GM23338 (cell line): Measurements from ENCODE around the gene EP400. TPM values are rescaled to one million over a fixed set of nuclear protein-coding genes. Genes with fewer than 3 reads are reported as not detected.

Experiments used
- ATAC-seq: fragments of 200-7000 bp; cut with Tn5 transposase; 3 replicates; pipeline ENCODE4 v1.9.1; 2020
- DNase-seq: peaks from one replicate; pipeline ENCODE4 v3.0.0-alpha.2; 2015; ENCODE audit warnings: low spot score
- H2AFZ ChIP-seq: fragments of 200-600 bp; sonication (generic); 2 replicates; pipeline ENCODE4 v1.8.0; 2016; ENCODE audit warnings: antibody characterized with exemption, mild to moderate bottlenecking, moderate library complexity
- H3F3A ChIP-seq: fragments of 200-600 bp; sonication (generic); replicated peaks from 2 replicates; pipeline ENCODE4 v1.8.0; 2017; ENCODE audit warnings: antibody characterized with exemption, mixed run types, low read depth
- H3K27ac ChIP-seq: fragments of 200-600 bp; sonication (generic); 2 replicates; pipeline ENCODE4 v1.6.1; 2016; ENCODE audit warnings: low read depth
- H3K27me3 ChIP-seq: fragments of 200-600 bp; sonication (generic); 2 replicates; pipeline ENCODE4 v1.8.0; 2016; ENCODE audit warnings: mild to moderate bottlenecking, mixed run types, moderate library complexity; ENCODE audit not compliant: insufficient read depth
- H3K36me3 ChIP-seq: fragments of 200-600 bp; sonication (generic); 2 replicates; pipeline ENCODE4 v1.8.0; 2016; ENCODE audit warnings: mild to moderate bottlenecking; ENCODE audit not compliant: insufficient read depth
- H3K4me1 ChIP-seq: fragments of 200-600 bp; sonication (generic); 2 replicates; pipeline ENCODE4 v1.8.0; 2016; ENCODE audit warnings: mild to moderate bottlenecking, moderate library complexity; ENCODE audit not compliant: insufficient read depth
- H3K4me2 ChIP-seq: fragments of 200-600 bp; sonication (generic); 2 replicates; pipeline ENCODE4 v1.7.1; 2017; ENCODE audit warnings: mixed run types
- H3K4me3 ChIP-seq: fragments of 200-600 bp; sonication (generic); 2 replicates; pipeline ENCODE4 v1.6.1; 2016; ENCODE audit warnings: mixed run types
- H3K79me2 ChIP-seq: fragments of 200-600 bp; sonication (generic); replicated peaks from 2 replicates; pipeline ENCODE4 v1.8.0; 2017; ENCODE audit warnings: mild to moderate bottlenecking; ENCODE audit not compliant: insufficient read depth
- H3K9me2 ChIP-seq: fragments of 200-600 bp; sonication (generic); 2 replicates; pipeline ENCODE4 v1.8.0; 2017; ENCODE audit not compliant: insufficient read depth
- H4K20me1 ChIP-seq: fragments of 200-600 bp; sonication (generic); replicated peaks from 2 replicates; pipeline ENCODE4 v1.8.0; 2017; ENCODE audit warnings: mild to moderate bottlenecking; ENCODE audit not compliant: insufficient read depth
- H3K27ac Mint-ChIP-seq: 2 replicates; pipeline ENCODE4 v1.8.0; 2020; ENCODE audit warnings: inconsistent platforms, mild to moderate bottlenecking, moderate library complexity, mixed read lengths
- H3K27me3 Mint-ChIP-seq: 3 replicates; pipeline ENCODE4 v1.8.0; 2022; ENCODE audit warnings: low read depth, mild to moderate bottlenecking, moderate library complexity, mixed read lengths, inconsistent platforms; ENCODE audit not compliant: insufficient read depth, poor library complexity
- H3K36me3 Mint-ChIP-seq: 3 replicates; pipeline ENCODE4 v1.8.0; 2021; ENCODE audit warnings: low read depth, mild to moderate bottlenecking, inconsistent platforms, moderate library complexity, mixed read lengths
- H3K4me1 Mint-ChIP-seq: 3 replicates; pipeline ENCODE4 v1.8.0; 2020; ENCODE audit warnings: mild to moderate bottlenecking, inconsistent platforms, mixed read lengths
- H3K4me3 Mint-ChIP-seq: 3 replicates; pipeline ENCODE4 v1.8.0; 2021; ENCODE audit warnings: moderate library complexity, mild to moderate bottlenecking, inconsistent platforms, mixed read lengths
- H3K9me3 Mint-ChIP-seq: 3 replicates; pipeline ENCODE4 v1.8.0; 2020; ENCODE audit warnings: moderate library complexity, mild to moderate bottlenecking, inconsistent platforms, mixed read lengths
- CREB1 ChIP-seq: fragments of 250-450 bp; sonication (Bioruptor Pico); IDR thresholded peaks from 2 replicates; pipeline ENCODE4 v1.5.0; 2020; ENCODE audit warnings: low read depth, mild to moderate bottlenecking, moderate library complexity
- CTCF ChIP-seq, 2 experiments: fragments of 200-600 bp in 1 of 2; sonication (generic) in 1 of 2; conservative IDR thresholded peaks; 2 replicates each; pipeline versions ENCODE4 v1.5.1 to v1.6.1; 2016 to 2017; ENCODE audit warnings: antibody characterized with exemption in 2 of 2, low read depth in 2 of 2, mild to moderate bottlenecking in 2 of 2, moderate library complexity in 1 of 2
- ETS1 ChIP-seq: IDR thresholded peaks from 2 replicates; pipeline ENCODE4 v1.6.1; 2016; ENCODE audit warnings: antibody characterized with exemption
- EZH2 ChIP-seq: fragments of 200-600 bp; sonication (generic); IDR thresholded peaks from one replicate; pipeline ENCODE4 v1.8.0; 2017; ENCODE audit warnings: antibody characterized with exemption, mild to moderate bottlenecking, low read depth; ENCODE audit not compliant: unreplicated experiment
- EZH2phosphoT487 ChIP-seq: fragments of 200-600 bp; sonication (generic); IDR thresholded peaks from one replicate; pipeline ENCODE4 v1.8.1; 2018; ENCODE audit warnings: antibody characterized with exemption; ENCODE audit not compliant: unreplicated experiment
- JUNB ChIP-seq: IDR thresholded peaks from one replicate; pipeline ENCODE4 v1.6.1; 2016; ENCODE audit warnings: antibody characterized with exemption; ENCODE audit not compliant: unreplicated experiment
- NANOG ChIP-seq: IDR thresholded peaks from 2 replicates; pipeline ENCODE4 v1.6.1; 2016; ENCODE audit warnings: antibody characterized with exemption, borderline replicate concordance
- POLR2AphosphoS5 ChIP-seq: IDR thresholded peaks from 2 replicates; pipeline ENCODE4 v1.6.1; 2016; ENCODE audit warnings: antibody characterized with exemption, low read depth
- REST ChIP-seq: IDR thresholded peaks from one replicate; pipeline ENCODE4 v1.6.1; 2018; ENCODE audit warnings: antibody characterized with exemption; ENCODE audit not compliant: unreplicated experiment
- STAT1 ChIP-seq: IDR thresholded peaks from one replicate; pipeline ENCODE4 v1.6.1; 2016; ENCODE audit warnings: antibody characterized with exemption; ENCODE audit not compliant: unreplicated experiment
- ZNF114 ChIP-seq: fragments of 250-450 bp; sonication (Bioruptor Pico); IDR thresholded peaks from 2 replicates; pipeline ENCODE4 v1.5.0; 2020; ENCODE audit warnings: mild to moderate bottlenecking, moderate library complexity
- ZNF331 ChIP-seq: fragments of 250-450 bp; sonication (Bioruptor Pico); IDR thresholded peaks from 2 replicates; pipeline ENCODE4 v1.5.0; 2020; ENCODE audit warnings: low read depth, mild to moderate bottlenecking, moderate library complexity
- ZNF462 ChIP-seq: fragments of 250-450 bp; sonication (Bioruptor Pico); IDR thresholded peaks from 2 replicates; pipeline ENCODE4 v1.5.0; 2020; ENCODE audit warnings: mild to moderate bottlenecking, moderate library complexity
- polyA plus RNA-seq: library from polyadenylated mRNA; unstranded; fragments of >200 nt; fragmentation: Nextera tagmentation; extraction: Ambion mirVana; gene quantifications from 2 replicates; pipeline ENCODE4 v1.2.1, GENCODE V29; 2016
- total RNA-seq: library from RNA; depleted of rRNA; stranded (reverse); fragments of >200 nt; shearing (Covaris generic); gene quantifications from 2 replicates; pipeline ENCODE4 v1.2.3, GENCODE V29; 2014

Gene EP400
- total and polyA plus RNA-seq, 2 experiments from 2014 or later, result 26.3 to 57.2 TPM

- Histone ChIP-seq H3K79me2 (no peaks in the 10 kb centered on the region), H3K36me3 (peaks cover 23% of the 10 kb centered on the region), H3K9me2 (no peaks in the 10 kb centered on the region), H3K4me3 (no peak overlapping the region), H3K27me3 (no peaks in the 10 kb centered on the region), H3F3A (no peaks in the 10 kb centered on the region), H3K27ac (peak overlapping the region; percentile 61), H4K20me1 (peaks cover 9% of the 10 kb centered on the region), H3K4me1 (no peaks in the 10 kb centered on the region), H3K4me2 (no peak overlapping the region), H2AFZ (no peak overlapping the region)
- TF ChIP-seq ZNF331 (CRISPR knock-in tag) (no peak), ZNF114 (CRISPR knock-in tag) (no peak), JUNB (no peak), ZNF462 (CRISPR knock-in tag) (no peak), EZH2 (no peak), REST (no peak), STAT1 (no peak), EZH2phosphoT487 (no peak), CTCF (conservative IDR thresholded peaks at IDR 0.05; ENCODE audit: low read depth in 2 of 2) (no peak), POLR2AphosphoS5 (no peak), CREB1 (no peak), ETS1 (no peak), NANOG (no peak)
- no peaks in the 10 kb centered on the region for H3K4me1 Mint-ChIP-seq
- peak overlapping the region; percentile 70; the same call in 1 of the 2 replicates for H3K27ac Mint-ChIP-seq
- H3K36me3 Mint-ChIP-seq, result peaks cover 90% of the 10 kb centered on the region
- H3K27me3 Mint-ChIP-seq, result peaks cover 5% of the 10 kb centered on the region
- ATAC-seq, result no peak
- H3K4me3 Mint-ChIP-seq, result no peak overlapping the region
- no peaks in the 10 kb centered on the region for H3K9me3 Mint-ChIP-seq
- DNase-seq, result no peak
These were observed 80.8 kb downstream of the EP400 start for GRCh38 chr12:132030367-132031038.
